Sigmoid colon (tissue), 7 donors: ENCODE measurements around the gene S100A5. TPM values are rescaled to one million over a fixed set of nuclear protein-coding genes. Genes with fewer than 3 reads are reported as not detected.
A peak's percentile ranks its signal among the peaks of the same experiment; 100 is the strongest.

Experiments used
- DNase-seq: peaks from one replicate; pipeline ENCODE4 v3.0.0-alpha.2; 2019
- H3K27ac ChIP-seq, 4 donors: fragments of 200-600 bp; sonication (generic); one replicate each; pipeline ENCODE4 v1.5.1; 2016 to 2019; ENCODE audit warnings: mild to moderate bottlenecking in 1 of 4
- H3K27me3 ChIP-seq, 3 donors: fragments of 200-600 bp; sonication (generic); one replicate each; pipeline ENCODE4 v1.5.1; 2019; ENCODE audit warnings: mild to moderate bottlenecking in 1 of 3
- H3K36me3 ChIP-seq, 4 donors: fragments of 200-600 bp; sonication (generic); one replicate each; pipeline ENCODE4 v1.5.1; 2016 to 2019
- H3K4me1 ChIP-seq, 4 donors: fragments of 200-600 bp; sonication (generic); one replicate each; pipeline ENCODE4 v1.5.1; 2017 to 2019
- H3K4me3 ChIP-seq, 4 donors: fragments of 200-600 bp; sonication (generic); one replicate each; pipeline ENCODE4 v1.5.1; 2017 to 2019; ENCODE audit warnings: mild to moderate bottlenecking in 2 of 4, moderate library complexity in 1 of 4
- H3K9me3 ChIP-seq, 4 donors: fragments of 200-600 bp in 3 of 4; sonication (generic) in 3 of 4; one replicate each; pipeline versions ENCODE4 v1.5.1 to v1.6.1; 2013 to 2019
- EP300 ChIP-seq, 4 donors: sonication (generic); formaldehyde crosslinking; IDR thresholded peaks; one replicate each; pipeline ENCODE4 v1.6.1; 2017; ENCODE audit warnings: antibody characterized with exemption in 4 of 4
- POLR2A ChIP-seq, 2 donors: fragments of 450-650 bp; IDR thresholded peaks; one replicate each; pipeline ENCODE4 v1.6.1; 2016; ENCODE audit warnings: antibody characterized with exemption in 2 of 2, mild to moderate bottlenecking in 2 of 2, moderate library complexity in 2 of 2
- POLR2AphosphoS5 ChIP-seq, 4 donors: sonication (generic); formaldehyde crosslinking; IDR thresholded peaks; one replicate each; pipeline ENCODE4 v1.6.1; 2017; ENCODE audit warnings: antibody characterized with exemption in 4 of 4
- WGBS, 2 donors: extraction: QIAGEN DNeasy Blood & Tissue Kit; methylation state at CpG; one replicate each; pipeline ENCODE4 v1.1.7; 2013; 5-methylcytosine and 5-hydroxymethylcytosine counted together
- intact Hi-C: fragments of 100-400 bp; cut with DNase I; formaldehyde crosslinking; loops from one replicate; pipeline ENCODE4 v1.15.1; 2023
- polyA plus RNA-seq, 3 donors: library from polyadenylated mRNA; stranded (reverse); fragments of 200-250 nt; gene quantifications; one replicate each; pipeline ENCODE4 v1.2.3, GENCODE V29; 2013
- total RNA-seq, 4 donors: library from RNA; depleted of rRNA; stranded (reverse); fragments of >200 nt; gene quantifications; one replicate each; pipeline ENCODE4 v1.1.0, GENCODE V29; 2016
- TF ChIP-seq, protein P1 (sequence below), 4 experiments: fragments of 450-650 bp in 3 of 4; fragments of 200-600 bp in 1 of 4; IDR thresholded peaks; one replicate each; pipeline ENCODE4 v1.5.1; 2016 to 2019; ENCODE audit warnings: antibody characterized with exemption in 4 of 4, mild to moderate bottlenecking in 3 of 4, moderate library complexity in 2 of 4
- donor health status: healthy with polysubstance abuse.
- donor health status: Bipolar disorder and iron deficiency.
- donor health status: healthy.

Gene S100A5
- total and polyA plus RNA-seq, 7 donors, result not detected

DNA sequence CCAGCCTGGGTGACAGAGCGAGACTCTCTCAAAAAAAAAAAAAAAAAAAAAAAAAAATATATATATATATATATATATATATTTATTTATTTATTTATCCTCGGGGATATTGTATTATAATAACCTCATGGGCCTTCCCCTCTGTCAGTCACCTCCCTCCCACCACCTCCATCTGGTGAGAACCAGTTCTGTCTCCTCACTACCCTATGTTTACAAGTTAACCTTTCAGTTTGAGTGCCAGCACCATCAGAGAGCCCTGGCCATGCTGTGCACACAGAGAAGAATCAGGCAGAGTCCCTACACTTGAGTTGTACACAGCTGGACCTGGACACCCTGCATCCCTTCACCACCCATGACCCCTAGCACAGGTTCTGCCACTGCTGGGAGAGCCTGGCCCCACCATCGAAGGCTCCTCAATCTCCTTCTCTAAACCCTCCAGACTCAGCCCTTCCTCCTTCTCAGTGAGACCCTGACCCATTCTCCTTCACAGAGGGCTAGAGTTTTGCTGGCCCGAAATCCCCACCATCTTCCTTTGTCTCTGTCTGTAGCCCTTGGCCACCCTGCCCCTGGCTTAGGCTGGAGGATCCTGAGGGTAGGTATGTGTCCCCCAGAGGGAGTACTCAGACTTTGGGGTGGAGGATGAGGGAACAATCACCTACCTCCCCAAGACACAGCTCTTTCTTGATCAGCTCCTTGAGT, 1.2 kb downstream of the S100A5 start:
- TF ChIP-seq POLR2AphosphoS5 (IDR thresholded peaks at IDR 0.05) (no peak), EP300 (IDR thresholded peaks at IDR 0.05) (no peak), POLR2A (IDR thresholded peaks at IDR 0.05) (no peak)
- TF ChIP-seq, protein P1, sequence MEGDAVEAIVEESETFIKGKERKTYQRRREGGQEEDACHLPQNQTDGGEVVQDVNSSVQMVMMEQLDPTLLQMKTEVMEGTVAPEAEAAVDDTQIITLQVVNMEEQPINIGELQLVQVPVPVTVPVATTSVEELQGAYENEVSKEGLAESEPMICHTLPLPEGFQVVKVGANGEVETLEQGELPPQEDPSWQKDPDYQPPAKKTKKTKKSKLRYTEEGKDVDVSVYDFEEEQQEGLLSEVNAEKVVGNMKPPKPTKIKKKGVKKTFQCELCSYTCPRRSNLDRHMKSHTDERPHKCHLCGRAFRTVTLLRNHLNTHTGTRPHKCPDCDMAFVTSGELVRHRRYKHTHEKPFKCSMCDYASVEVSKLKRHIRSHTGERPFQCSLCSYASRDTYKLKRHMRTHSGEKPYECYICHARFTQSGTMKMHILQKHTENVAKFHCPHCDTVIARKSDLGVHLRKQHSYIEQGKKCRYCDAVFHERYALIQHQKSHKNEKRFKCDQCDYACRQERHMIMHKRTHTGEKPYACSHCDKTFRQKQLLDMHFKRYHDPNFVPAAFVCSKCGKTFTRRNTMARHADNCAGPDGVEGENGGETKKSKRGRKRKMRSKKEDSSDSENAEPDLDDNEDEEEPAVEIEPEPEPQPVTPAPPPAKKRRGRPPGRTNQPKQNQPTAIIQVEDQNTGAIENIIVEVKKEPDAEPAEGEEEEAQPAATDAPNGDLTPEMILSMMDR (IDR thresholded peaks at IDR 0.05), result no peak
- 80 to 87% methylated on average over 4 of the region's 4 CpGs for WGBS, 2 donors
- intact Hi-C loops, result no loop called here
- no peak overlapping the region for H3K27ac ChIP-seq
- H3K27me3 ChIP-seq, result no peaks in the 10 kb centered on the region
- no peaks in the 10 kb centered on the region for H3K9me3 ChIP-seq
- peaks cover 0 to 39% (median 39%) of the 10 kb centered on the region in 4 donors for H3K4me1 ChIP-seq
- H3K36me3 ChIP-seq, result no peaks in the 10 kb centered on the region
- H3K4me3 ChIP-seq, result no peak overlapping the region
- no peak for DNase-seq

DNA sequence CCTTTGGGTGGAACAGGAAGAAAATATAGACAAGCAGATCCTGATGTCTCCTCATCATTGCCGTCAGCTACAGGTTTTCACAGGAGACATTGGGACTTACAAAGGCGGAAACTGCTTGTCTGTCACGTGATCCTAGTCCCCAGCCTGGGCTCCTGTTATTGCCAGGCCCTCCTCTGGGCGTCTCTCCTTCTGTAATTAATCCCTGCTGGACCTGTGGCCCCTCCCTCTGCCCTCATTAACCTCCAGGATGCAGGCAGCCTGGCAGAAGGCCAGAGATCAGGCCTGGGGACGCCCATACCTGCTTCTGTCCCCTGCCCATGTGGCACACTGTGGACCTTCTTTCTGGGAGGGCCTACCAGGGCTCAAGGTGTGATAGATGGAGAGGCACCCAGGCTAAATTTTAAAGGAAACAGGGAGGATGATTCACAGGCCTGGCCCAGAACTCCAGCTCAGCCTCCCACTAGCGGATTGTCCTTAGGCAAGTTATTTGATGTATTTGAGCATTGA, 2.4 kb downstream of the S100A5 start:
- H3K4me1 ChIP-seq, result peaks cover 0 to 39% (median 39%) of the 10 kb centered on the region in 4 donors
- DNase-seq, result no peak
- intact Hi-C loops, result no loop called here

GRCh38 chr1:153537376-153537730, 3.4 kb downstream of the S100A5 start:
- TF ChIP-seq POLR2A (IDR thresholded peaks at IDR 0.05) (no peak), EP300 (IDR thresholded peaks at IDR 0.05) (no peak), POLR2AphosphoS5 (IDR thresholded peaks at IDR 0.05) (no peak)
- TF ChIP-seq, protein P1 (IDR thresholded peaks at IDR 0.05), result no peak
- no peaks in the 10 kb centered on the region for H3K36me3 ChIP-seq
- peak overlapping the region; percentile 98 to 99 (median 99) for H3K27ac ChIP-seq
- no peaks in the 10 kb centered on the region for H3K27me3 ChIP-seq
- H3K4me3 ChIP-seq, result no peak overlapping the region
- no peaks in the 10 kb centered on the region for H3K9me3 ChIP-seq
- H3K4me1 ChIP-seq, result peaks cover 0 to 41% (median 38%) of the 10 kb centered on the region in 4 donors
- peak; percentile 63 for DNase-seq
- 96 to 98% methylated on average over 6 of the region's 6 CpGs for WGBS, 2 donors
- intact Hi-C loops, result no loop called here

More for the DNA sequence above, 2.4 kb downstream of the S100A5 start:
- 23 to 71% methylated on average over 6 of the region's 6 CpGs for whole genome bisulfite sequencing, 2 donors
- Histone ChIP-seq H3K4me3 (no peak overlapping the region), H3K36me3 (no peaks in the 10 kb centered on the region), H3K27me3 (no peaks in the 10 kb centered on the region), H3K27ac (peak overlapping the region in 3 of 4 donors; percentile 3 to 99 (median 18)), H3K9me3 (no peaks in the 10 kb centered on the region)
- TF ChIP-seq POLR2A (IDR thresholded peaks at IDR 0.05), result no peak
- TF ChIP-seq, protein P1 (IDR thresholded peaks at IDR 0.05), result no peak
- no peak for TF ChIP-seq EP300 (IDR thresholded peaks at IDR 0.05)
- TF ChIP-seq POLR2AphosphoS5 (IDR thresholded peaks at IDR 0.05), result no peak

GRCh38 chr1:153536671-153537375, 3.9 kb downstream of the S100A5 start:
- peak overlapping the region; percentile 98 to 99 (median 99) for H3K27ac ChIP-seq
- H3K9me3 ChIP-seq, result no peaks in the 10 kb centered on the region
- H3K27me3 ChIP-seq, result no peaks in the 10 kb centered on the region
- intact Hi-C loops, result no loop called here
- H3K36me3 ChIP-seq, result no peaks in the 10 kb centered on the region
- H3K4me1 ChIP-seq, result peaks cover 0 to 42% (median 38%) of the 10 kb centered on the region in 4 donors
- 55 to 77% methylated on average over 9 of the region's 9 CpGs for WGBS, 2 donors
- peak; percentile 72 for DNase-seq
- peak overlapping the region; percentile 84 to 92 (median 91) for H3K4me3 ChIP-seq
- no peak for TF ChIP-seq POLR2A (IDR thresholded peaks at IDR 0.05)
- no peak for TF ChIP-seq EP300 (IDR thresholded peaks at IDR 0.05)
- TF ChIP-seq POLR2AphosphoS5 (IDR thresholded peaks at IDR 0.05), result no peak
- TF ChIP-seq, protein P1 (IDR thresholded peaks at IDR 0.05), result no peak
